Epithelial cell of prostate (primary cell): ENCODE data around the gene ATRAID.
"Not testable (repeated sequence)": the region's sequence is repeated elsewhere in the genome, so short reads cannot be mapped to it uniquely, and the experiment has no call there.

Experiments
- DNase-seq: peaks from one replicate; pipeline ENCODE4 v3.0.0-alpha.2; 2011; ENCODE audit warnings: low read depth, low spot score
- H3K27ac ChIP-seq: fragments of 450-650 bp; 2 replicates; pipeline ENCODE4 v1.5.1; 2017; ENCODE audit warnings: mild to moderate bottlenecking

ATRAID gene, protein sequence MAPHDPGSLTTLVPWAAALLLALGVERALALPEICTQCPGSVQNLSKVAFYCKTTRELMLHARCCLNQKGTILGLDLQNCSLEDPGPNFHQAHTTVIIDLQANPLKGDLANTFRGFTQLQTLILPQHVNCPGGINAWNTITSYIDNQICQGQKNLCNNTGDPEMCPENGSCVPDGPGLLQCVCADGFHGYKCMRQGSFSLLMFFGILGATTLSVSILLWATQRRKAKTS

DNA sequence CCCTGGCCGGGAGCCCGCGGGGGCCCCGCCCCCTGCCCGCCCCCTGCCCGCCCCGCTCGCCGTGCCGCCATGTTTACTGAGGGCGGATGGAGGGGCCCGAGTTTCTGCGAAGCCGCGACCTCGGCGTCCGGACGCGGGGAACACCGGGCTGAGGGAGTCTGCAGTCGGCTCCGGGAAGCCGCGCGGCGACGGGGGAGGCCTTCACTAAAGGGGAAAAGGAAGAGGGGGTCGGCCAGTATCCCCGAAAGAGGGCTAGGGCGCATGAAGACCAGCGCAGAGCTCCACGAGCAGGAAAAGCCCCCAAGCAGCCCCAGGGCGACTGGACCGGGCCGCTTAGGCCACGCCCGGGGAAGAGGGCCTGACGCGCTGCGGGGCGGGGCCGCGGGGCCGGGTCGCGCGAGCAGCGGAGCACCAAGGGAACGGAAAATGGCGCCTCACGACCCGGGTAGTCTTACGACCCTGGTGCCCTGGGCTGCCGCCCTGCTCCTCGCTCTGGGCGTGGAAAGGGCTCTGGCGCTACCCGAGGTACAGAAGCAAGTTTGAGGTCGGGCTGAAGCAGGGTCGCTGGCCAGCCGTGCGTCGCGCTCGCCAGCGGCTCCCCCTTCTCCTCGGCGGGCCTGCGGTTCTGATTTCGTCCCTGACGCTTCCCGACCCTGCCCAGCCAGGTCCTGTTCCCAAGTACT, at the start of gene ATRAID, which contains the start of gene SLC5A6:
Gene ATRAID, plus strand, starts transcription at position 99 of the 683 bp plus-strand sequence. Its CDS starts 328 bp downstream, at position 427.
Gene SLC5A6, minus strand, starts transcription at position 326 of the 683 bp plus-strand sequence. CDS start 4,618 bp downstream, outside the sequence.
- peak within 1 kb of the TSS; percentile 83 for H3K27ac ChIP-seq
- peak; percentile 29 for DNase-seq

DNA sequence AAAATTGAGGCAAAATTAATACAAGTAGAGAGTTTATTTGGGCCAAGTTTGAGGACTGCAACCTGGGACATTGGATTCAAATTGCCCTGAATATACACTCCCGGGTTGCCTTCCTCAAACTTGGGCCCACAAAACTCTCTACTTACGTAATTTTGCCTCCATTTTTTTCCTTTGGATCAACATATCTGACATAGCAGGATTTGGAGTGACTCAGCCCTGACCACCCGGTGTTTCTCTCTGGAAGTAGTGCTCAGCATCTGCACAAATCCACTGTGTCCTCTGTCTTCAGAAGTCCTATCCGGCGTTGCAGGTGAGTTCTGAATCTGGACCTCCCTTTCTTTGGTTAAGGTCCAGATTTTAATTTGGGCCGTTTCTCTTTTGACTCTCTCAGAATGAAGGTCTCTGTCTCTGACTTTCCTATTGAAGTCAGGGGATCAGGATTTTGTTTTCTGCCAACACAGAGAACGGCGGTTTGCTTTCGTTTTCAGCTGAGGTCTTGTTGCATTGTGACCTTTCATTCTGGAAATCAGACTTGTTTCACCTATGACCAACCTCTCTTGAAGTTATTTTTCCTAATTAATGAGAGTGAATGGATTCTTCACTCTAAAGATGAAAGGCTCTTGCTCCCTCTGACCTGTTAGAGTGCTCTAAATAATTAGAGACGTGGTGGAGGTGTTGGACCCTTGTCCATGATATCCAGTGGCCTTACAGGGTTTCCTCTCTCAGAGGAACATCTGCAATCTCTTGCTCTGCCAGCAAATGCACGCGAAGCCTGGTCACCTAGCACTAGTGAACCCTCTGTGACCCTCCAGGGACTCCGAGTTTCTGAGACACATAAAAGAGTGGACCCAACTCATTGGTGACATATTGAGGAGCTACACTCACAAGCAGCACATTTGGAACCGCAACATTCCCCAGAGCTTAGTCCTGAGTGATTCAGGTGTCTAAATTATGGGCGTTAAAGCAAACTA, 49.4 kb upstream of the ATRAID start:
- H3K27ac ChIP-seq = no peak overlapping the region
- DNase-seq = no peak

DNA sequence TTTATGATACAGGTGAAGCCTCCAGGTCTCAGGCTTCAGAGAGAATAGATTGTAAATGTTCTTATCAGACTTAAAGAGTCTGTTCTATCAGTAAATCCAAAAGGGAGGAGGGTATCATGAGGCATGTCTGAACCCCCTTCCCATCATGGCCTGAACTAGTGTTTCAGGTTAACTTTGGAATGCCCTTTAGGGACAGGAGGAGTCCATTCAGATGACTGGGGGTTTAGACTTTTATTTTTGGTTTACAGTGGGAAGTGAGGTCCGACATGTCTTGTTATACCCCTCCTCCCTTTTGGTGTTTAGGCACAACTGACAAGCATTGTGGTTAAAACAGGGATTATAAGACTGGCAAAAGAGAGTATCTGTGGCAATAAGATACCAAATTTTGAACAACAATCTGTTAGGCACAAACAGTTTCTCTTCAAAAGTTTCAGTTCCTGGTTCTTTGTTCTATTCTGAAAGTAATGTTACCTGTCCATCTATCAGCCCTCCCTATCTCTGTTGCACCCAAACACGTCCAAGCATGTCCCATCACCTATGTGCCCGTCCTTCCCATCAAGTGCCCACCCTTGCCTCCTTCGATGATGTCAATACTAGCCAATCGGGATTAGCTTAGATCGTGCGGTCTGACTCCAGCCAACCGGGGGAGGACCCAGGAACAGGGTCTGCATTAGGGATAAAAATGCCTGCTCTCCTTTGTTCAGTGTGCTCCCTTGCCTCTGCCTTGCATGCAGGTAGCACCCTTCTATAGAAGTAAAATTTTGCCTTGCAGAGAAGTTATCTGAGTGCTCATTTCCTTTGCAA, 46.7 kb upstream of the ATRAID start:
- H3K27ac ChIP-seq = no peak overlapping the region
- DNase-seq = no peak

DNA sequence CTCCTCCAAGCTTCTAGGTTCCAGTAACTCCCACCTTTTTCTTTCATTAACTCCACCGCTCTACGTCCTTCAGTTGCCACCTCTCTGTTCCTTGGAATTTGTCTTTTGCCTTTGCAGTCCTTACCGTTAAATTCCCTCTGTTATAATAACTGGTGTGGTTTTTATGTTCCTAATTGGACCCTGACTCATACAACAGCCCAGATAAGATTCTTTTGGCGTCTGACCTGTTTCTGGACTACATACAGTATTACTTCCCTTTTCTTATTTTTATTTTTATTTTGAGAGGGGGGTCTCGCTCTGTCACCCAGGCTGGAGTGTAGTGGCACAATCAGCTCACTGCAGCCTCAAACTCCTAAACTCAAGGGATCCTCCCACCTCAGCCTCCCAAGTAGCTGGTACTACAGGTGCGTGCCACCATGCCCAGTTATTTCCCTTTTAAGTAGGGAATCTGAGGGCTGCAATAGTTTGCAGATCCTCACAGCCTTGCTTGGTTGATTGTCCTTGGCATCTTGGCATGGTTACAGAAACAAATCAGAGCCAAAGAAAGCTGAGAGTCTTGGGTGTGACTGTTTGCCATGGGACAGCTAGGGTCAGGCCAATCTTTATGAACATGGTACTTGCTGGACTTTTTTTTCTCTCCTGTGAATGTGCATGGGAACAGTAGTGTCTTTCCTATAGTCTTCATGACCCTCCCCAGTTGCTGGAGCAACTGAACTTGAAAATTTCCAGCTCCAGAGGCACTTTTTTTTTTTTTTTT, 41.1 kb upstream of the ATRAID start:
- H3K27ac ChIP-seq = no peak overlapping the region
- DNase-seq = no peak

DNA sequence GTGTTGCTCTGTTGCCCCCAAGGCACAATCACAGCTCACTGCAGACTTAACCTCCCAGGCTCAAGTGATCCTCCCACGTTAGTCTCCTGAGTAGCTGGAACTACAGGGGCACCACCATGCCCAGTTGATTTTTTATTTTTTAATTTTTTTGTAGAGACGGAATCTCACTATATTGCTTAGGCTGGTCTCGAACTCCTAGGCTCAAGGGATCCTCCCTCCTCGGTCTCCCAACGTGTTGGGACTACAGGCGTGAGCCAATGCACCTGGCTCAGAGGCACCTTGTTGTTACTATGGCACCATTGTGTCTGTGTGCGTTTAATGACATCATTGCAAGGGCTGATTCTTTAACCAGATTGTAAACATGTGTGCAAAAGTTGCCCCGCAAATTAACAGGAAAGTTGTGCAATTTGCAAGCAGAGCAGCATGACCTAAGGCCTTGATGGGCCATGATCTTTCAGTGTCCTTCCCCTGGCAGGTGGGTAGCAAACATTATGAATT, 40.4 kb upstream of the ATRAID start:
- no peak for DNase-seq
- H3K27ac ChIP-seq = no peak overlapping the region

DNA sequence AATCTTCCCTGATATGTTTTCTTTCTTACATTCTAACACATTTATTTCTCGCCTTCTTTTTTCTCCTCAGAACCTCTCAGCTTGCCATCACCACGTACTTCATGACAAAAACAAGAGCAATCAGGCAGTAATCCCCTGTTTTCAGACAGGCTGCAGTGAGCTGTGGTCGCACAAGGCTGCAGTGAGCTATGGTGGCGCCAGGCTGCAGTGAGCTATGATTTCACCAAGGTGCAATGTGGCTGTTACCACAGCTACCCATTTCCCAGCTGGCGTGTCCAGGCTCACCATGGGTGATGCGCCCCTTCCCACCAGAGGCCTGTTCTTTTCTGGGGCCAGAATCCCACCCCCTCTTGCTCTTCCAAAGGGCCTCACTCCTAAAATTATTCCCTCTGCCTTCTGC, 37.2 kb upstream of the ATRAID start:
- no peak for DNase-seq
- H3K27ac ChIP-seq = no peak overlapping the region

DNA sequence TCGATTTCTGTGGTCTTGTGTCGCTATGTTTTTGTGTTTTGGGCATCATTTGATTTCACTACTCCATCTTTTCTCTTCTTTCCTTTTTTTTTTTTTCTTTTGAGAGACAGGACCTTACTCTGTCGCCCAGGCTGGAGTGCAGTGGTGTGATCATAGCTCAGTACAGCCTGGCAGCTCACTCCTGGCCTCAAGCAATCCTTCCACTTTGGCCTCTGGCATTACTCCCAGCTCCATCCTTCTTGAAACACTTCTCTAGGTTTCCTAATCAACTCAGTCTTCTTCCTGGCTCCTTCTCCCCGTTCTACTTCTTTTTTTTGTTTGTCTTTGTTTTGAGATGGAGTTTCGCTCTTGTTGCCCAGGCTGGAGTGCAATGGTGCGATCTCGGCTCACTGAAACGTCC, 36.5 kb upstream of the ATRAID start:
- DNase-seq = no peak
- no peak overlapping the region for H3K27ac ChIP-seq

DNA sequence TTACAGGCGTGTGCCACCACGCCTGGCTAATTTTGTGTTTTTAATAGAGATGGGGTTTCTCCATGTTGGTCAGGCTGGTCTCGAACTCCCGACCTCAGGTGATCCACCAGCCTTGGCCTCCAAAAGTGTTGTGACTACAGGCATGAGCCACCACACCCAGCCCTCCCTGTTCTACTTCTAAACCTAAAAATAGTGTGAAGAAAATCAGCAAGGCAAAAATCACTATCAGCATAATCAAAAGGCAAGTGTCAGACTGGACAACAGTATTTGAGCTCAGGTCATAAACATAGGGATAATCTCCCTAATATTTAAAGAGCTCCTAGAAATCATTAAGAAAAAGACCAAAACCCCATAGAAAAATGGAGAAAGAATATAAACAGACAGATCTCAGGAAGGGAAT, 36.1 kb upstream of the ATRAID start:
- H3K27ac ChIP-seq, DNase-seq: not testable (repeated sequence)

DNA sequence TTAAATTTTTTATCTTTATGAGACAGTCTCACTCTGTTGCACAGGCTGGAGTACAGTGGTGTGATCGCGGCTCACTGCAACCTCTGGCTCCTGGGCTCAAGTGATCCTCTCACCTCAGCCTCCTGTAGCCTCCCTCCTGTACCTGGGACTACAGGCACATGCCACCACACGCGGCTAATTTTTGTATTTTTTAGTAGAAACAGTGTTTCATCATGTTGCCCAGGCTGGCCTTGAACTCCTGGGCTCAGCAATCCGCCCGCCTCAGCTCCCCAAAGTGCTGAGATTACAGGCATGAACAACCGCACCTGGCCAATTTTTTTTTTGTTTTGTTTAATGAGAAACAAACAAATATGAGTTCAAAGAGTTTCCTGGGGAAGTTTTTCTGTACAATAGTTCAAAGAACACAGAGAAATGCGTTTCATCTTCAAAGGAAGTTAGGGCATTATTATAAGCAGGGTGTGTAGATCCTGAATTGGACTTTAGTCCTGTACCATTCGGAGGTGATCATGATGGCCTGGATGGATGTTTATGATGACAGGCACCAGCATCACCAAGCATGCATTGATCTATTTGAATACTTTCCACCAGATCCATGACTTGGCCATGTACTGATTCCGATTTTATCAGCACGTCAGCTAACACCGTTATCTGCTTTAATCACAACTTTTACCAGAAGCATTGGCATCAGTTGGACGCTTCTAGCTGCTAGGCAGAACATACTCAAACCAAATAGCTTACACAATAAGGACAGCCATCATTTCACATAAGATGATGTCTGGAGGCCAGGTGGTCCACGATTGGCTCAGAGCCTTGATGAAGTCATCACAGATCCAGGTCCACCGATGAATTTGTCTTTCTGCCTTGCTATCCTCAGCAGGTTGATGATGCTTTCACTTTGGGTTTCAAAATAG, 34.1 kb upstream of the ATRAID start:
- no peak for DNase-seq
- H3K27ac ChIP-seq = no peak overlapping the region

DNA sequence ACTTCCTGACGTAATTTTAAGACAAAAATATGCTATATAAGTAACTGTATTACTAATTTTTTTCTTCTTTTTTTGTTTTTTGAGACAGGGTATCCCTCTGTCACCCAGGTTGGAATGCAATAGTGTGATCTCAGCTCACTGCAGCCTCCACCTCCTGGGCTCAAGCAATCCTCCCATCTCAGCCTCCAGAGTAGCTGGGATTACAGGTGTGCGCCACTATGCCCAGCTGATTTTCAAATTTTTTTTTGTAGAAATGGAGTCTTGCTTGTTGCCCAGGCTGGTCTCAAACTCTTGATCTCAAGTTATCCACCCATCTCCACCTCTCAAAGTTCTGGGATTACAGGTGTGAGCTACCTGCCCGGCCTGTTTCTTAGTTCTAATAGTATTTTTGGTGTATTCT, 33.4 kb upstream of the ATRAID start:
- DNase-seq = no peak

DNA sequence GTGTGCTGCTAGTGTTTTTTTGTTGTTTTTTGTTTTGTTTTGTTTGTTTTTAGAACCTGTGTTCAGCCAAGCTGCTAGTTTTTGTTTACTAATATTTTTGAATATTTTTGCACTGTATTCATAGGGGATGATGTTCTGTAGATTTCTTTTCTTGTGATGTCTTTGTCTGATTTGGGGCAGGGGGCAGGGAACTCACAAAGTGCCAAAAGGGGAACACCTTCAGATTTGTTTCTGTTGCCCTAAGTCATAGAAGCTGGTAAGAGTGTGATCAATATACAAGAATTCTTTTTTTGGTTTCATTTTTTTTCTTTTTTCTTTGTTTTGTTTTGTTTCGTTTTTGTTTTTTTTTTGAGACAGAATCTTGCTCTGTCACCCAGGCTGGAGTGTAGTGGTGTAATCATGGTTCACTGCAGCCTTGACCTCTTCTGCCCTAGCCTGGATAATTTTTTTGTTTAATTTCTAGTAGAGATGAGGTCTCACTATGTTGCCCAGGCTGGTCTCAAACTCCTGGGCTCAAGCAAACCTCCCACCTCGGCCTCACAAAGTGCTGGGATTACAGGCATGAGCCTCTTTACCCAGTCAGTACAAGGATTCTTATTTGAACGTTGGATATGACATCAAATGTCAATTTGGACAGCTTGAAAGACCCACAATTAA, 32.4 kb upstream of the ATRAID start:
- H3K27ac ChIP-seq = no peak overlapping the region
- no peak for DNase-seq

More for the DNA sequence above, 33.4 kb upstream of the ATRAID start:
- H3K27ac ChIP-seq = no peak overlapping the region

DNA sequence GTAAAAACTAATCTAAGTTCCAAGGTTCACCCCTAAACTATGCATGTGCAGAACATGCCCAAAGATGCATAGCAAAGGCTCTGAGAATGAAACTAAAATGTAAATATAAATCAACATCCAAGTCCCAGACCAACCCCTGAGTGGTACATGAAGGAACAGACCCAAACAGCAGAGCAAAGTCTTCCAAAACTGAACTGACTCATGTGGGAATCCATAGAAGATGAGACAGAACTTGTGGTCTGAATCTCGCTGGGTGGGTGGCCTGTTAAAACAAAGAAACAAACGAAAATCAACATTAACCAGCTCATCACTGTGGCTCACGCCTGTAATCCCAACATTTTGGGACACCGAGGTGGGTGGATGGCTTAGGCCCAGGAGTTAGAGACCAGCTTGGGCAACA, 29.5 kb upstream of the ATRAID start:
- H3K27ac ChIP-seq = no peak overlapping the region

DNA sequence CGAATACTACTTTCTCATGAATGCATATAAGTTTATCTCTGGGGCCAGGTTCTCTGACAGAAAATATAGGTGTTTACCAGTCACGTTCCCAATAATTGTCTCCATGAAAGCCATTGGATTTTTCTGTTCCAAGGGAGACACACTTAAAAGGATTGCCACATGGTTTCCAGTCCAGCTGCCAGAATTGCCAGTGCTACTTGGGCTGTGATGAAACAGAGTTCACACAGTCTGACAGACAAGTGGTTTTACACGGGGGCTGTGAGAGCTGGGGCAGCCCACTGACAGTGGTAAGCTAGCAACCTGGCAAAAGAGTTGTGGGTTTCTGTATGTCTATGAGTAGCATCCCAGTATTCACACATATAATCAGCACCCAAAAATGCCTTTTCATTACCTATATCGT, 27.7 kb upstream of the ATRAID start:
- no peak for DNase-seq
- H3K27ac ChIP-seq = no peak overlapping the region

More for the DNA sequence above, 29.5 kb upstream of the ATRAID start:
- no peak for DNase-seq

DNA sequence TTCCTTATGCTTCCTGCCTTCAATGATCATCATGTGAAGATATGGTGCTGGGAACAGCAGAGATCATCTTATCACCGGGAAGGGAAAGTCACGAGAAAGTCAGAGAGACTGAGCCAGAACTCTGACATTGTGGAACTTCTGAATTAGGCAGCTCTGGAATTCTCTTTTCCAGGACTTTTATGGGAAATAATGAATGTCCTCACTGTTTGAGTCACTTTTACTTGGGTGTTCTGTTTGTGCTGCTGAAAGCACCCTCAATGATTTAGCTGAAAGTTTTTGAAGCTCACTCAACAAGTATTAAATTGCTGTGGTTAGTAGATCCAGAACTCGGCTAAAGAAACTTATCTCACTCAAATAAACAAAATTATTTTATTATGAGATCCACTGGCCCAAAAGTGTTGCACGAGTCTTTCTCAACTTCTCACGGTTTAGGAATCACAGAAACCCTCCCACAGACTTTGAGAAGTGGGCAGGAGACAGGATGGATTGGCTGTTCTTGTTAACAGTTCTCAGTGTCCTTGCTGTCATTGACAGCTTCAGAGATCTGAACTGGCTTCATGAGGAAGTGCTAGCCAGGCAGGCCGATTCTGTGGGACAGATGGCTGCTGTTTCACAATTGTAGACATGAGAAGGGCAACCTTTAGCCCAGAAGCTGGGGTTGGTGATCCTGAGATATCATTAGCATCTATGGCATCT, 26.4 kb upstream of the ATRAID start:
- H3K27ac ChIP-seq = no peak overlapping the region

DNA sequence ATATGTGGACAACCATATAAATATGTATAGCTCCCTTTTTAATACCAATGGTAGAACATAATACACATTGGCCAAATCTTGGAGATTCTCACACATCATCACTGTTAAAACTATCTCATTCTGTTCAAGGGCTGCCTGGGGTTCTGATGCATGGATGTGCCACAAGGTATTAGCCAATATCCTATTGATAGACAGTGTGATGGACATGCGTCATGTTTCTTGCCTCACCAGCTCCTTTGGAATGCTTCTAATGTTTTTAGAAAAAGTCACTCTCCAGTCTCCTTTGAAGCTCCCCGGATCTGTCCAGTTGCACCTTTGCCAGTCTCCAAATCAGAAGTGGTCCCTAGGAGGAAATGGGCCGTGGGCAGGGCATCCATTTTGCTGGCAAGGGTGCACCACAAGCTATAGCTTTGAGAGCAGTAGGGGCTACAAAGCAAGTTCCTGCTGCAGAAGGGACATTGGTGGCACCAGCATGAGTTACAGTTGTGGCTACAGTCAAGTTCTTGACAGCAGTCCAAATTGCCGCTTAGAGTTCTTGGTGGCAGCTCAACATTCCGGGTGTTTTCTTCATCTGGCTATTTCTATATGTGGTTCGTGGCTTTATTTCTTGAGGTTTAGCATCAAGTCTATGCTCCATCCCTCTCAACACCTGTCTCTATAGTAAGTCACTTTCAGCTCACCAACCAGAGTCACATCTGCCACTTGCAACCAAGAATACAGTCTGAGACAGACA, 25.1 kb upstream of the ATRAID start:
- DNase-seq = no peak
- no peak overlapping the region for H3K27ac ChIP-seq

More for the DNA sequence above, 26.4 kb upstream of the ATRAID start:
- DNase-seq = no peak

DNA sequence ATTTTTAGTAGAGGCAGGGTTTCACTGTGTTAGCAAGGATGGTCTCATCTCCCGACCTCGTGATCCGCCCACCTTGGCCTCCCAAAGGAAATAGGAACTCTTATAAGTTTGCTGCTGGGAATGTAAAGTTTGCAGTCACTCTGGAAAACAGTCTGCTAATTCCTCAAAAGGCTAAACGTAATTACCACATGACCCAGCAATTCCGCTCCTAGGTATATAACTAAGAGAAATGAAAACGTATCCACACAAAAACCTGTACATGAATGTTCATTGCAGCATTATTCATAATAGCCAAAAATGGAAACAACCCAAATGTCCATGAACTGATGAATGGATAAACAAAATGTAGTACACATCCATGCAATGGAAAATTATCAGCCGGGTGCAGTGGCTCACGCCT, 21.9 kb upstream of the ATRAID start:
- DNase-seq = no peak
- H3K27ac ChIP-seq = no peak overlapping the region
